Activated CD8-positive, alpha-beta memory T cell treated with anti-CD3 and anti-CD28 coated beads, Interleukin-2, amount 50 U/mL, for 24 hours (primary cell): ENCODE measurements around the gene LRRC74A.
"Not testable (repeated sequence)": the region's sequence is repeated elsewhere in the genome, so short reads cannot be mapped to it uniquely, and the experiment has no call there.

Experiments used
- DNase-seq: peaks from one replicate; pipeline ENCODE4 v3.0.0-alpha.2; 2020; ENCODE audit errors: extremely low read depth

Gene LRRC74A

GRCh38 chr14:76884853-76885276 is 58.7 kb downstream of the LRRC74A start:
- DNase-seq: no peak

GRCh38 chr14:76887191-76887590 is 61.0 kb downstream of the LRRC74A start:
- no peak for DNase-seq

GRCh38 chr14:76891391-76891790 is 65.2 kb downstream of the LRRC74A start:
- DNase-seq: no peak

GRCh38 chr14:76894308-76894707 is 68.1 kb downstream of the LRRC74A start:
- DNase-seq: no peak

GRCh38 chr14:76898006-76898405 is 71.8 kb downstream of the LRRC74A start:
- DNase-seq: not testable (repeated sequence)

- no peak for DNase-seq
Measured at GRCh38 chr14:76900682-76901081, 74.5 kb downstream of the LRRC74A start.

- no peak for DNase-seq
Measured at GRCh38 chr14:76901171-76902055, 75.2 kb downstream of the LRRC74A start.

- DNase-seq: no peak
Measured at GRCh38 chr14:76902591-76902990, 76.4 kb downstream of the LRRC74A start.

- no peak for DNase-seq
Measured at GRCh38 chr14:76904100-76904739, 78.0 kb downstream of the LRRC74A start.

GRCh38 chr14:76904740-76905569 is 78.7 kb downstream of the LRRC74A start:
- DNase-seq: peak; percentile 48

GRCh38 chr14:76908834-76909233 is 82.6 kb downstream of the LRRC74A start:
- no peak for DNase-seq

- DNase-seq: no peak
Measured at GRCh38 chr14:76909266-76909665, 83.1 kb downstream of the LRRC74A start.

GRCh38 chr14:76910371-76910890 is 84.2 kb downstream of the LRRC74A start:
- no peak for DNase-seq

GRCh38 chr14:76911473-76911872 is 85.3 kb downstream of the LRRC74A start:
- DNase-seq: no peak

- DNase-seq: not testable (repeated sequence)
Measured at GRCh38 chr14:76914533-76915081, 88.4 kb downstream of the LRRC74A start.

GRCh38 chr14:76916040-76916715 is 90.0 kb downstream of the LRRC74A start:
- no peak for DNase-seq

- DNase-seq: no peak
Measured at GRCh38 chr14:76917158-76917596, 91.0 kb downstream of the LRRC74A start.

GRCh38 chr14:76917745-76918255 is 91.6 kb downstream of the LRRC74A start:
- no peak for DNase-seq

GRCh38 chr14:76918256-76918781 is 92.1 kb downstream of the LRRC74A start:
- no peak for DNase-seq

GRCh38 chr14:76918782-76919394 is 92.7 kb downstream of the LRRC74A start:
- DNase-seq: no peak
